PFSK-1 (cell line): ENCODE results near the gene ATP13A4.

Experiments
- FOXP2 ChIP-seq: optimal IDR thresholded peaks from 2 replicates; pipeline ENCODE3; 2011; ENCODE audit warnings: borderline replicate concordance, control low read depth, inconsistent platforms; ENCODE audit not compliant: insufficient read depth; ENCODE audit errors: extremely low read length, extremely low read depth
- REST ChIP-seq, 2 experiments: IDR thresholded peaks; 2 replicates each; pipeline versions ENCODE4 v1.6.1 to v1.8.0; 2011 to 2012; ENCODE audit warnings: low read depth in 2 of 2, low read length in 2 of 2, control low read depth in 1 of 2, inconsistent platforms in 1 of 2, mild to moderate bottlenecking in 1 of 2, moderate library complexity in 1 of 2; ENCODE audit not compliant: insufficient read depth in 1 of 2

- TF ChIP-seq FOXP2 (no peak), REST (IDR thresholded peaks at IDR 0.05; ENCODE audit: insufficient read depth in 1 of 2, low read depth in 2 of 2, low read length in 2 of 2) (no peak)
These were observed 32.2 kb downstream of the ATP13A4 start for GRCh38 chr3:193522473-193522872.
